Transverse colon (tissue), 4 donors: Measurements from ENCODE around the gene PSMD14. TPM values are rescaled to one million over a fixed set of nuclear protein-coding genes. Genes with fewer than 3 reads are reported as not detected.

ENCODE experiments used
- DNase-seq: peaks from one replicate; pipeline ENCODE4 v3.0.0-alpha.2; 2019
- H3K27ac ChIP-seq, 4 donors: fragments of 200-600 bp; sonication (generic); 2 replicates each; pipeline ENCODE4 v1.5.1; 2016 to 2018; ENCODE audit warnings: inconsistent platforms in 4 of 4
- H3K27me3 ChIP-seq: fragments of 200-600 bp; sonication (generic); 2 replicates; pipeline ENCODE4 v1.5.1; 2017; ENCODE audit warnings: inconsistent platforms
- H3K36me3 ChIP-seq, 4 donors: fragments of 200-600 bp; sonication (generic); 2 replicates each; pipeline ENCODE4 v1.5.1; 2017 to 2019; ENCODE audit warnings: inconsistent platforms in 4 of 4
- H3K4me1 ChIP-seq, 4 donors: fragments of 200-600 bp; sonication (generic); 2 replicates each; pipeline ENCODE4 v1.5.1; 2017 to 2020; ENCODE audit warnings: inconsistent platforms in 4 of 4
- H3K4me3 ChIP-seq, 4 donors: fragments of 200-600 bp; sonication (generic); 1 replicate in 1 of 4; 2 replicates in 3 of 4; pipeline versions ENCODE4 v1.5.1 to v1.6.1; 2017 to 2019; ENCODE audit warnings: inconsistent platforms in 4 of 4
- H3K9me3 ChIP-seq, 2 donors: fragments of 200-600 bp; sonication (generic); 2 replicates each; pipeline ENCODE4 v1.5.1; 2017 to 2019; ENCODE audit warnings: inconsistent platforms in 2 of 2
- EP300 ChIP-seq: sonication (generic); formaldehyde crosslinking; IDR thresholded peaks from one replicate; pipeline ENCODE4 v1.6.1; 2017; ENCODE audit warnings: antibody characterized with exemption, low read depth
- POLR2A ChIP-seq: fragments of 450-650 bp; IDR thresholded peaks from one replicate; pipeline ENCODE4 v1.6.1; 2016; ENCODE audit warnings: antibody characterized with exemption, mild to moderate bottlenecking, moderate library complexity
- POLR2AphosphoS5 ChIP-seq, 3 donors: sonication (generic); formaldehyde crosslinking; IDR thresholded peaks; one replicate each; pipeline ENCODE4 v1.6.1; 2016; ENCODE audit warnings: antibody characterized with exemption in 3 of 3
- WGBS, 2 donors: methylation state at CpG; one replicate each; pipeline ENCODE4 v1.1.5; 2018; ENCODE audit warnings: low coverage in 1 of 2; 5-methylcytosine and 5-hydroxymethylcytosine counted together
- in situ Hi-C, 4 donors: fragments of 200-750 bp; cut with MboI; loops; one replicate each; pipeline versions ENCODE4 v1.15.0 to v1.15.1; 2017; ENCODE audit warnings: low sequenced_read_pairs in 3 of 4, low pct_ligation_motif_present in 1 of 4, low pct_unique_long_range_greater_than_20kb in 1 of 4
- intact Hi-C: fragments of 100-400 bp; cut with DNase I; formaldehyde crosslinking; loops from one replicate; pipeline ENCODE4 v1.15.1; 2023; ENCODE audit warnings: low total_unique reads
- total RNA-seq, 4 donors: library from RNA; depleted of rRNA; stranded (reverse); fragments of >200 nt; gene quantifications; one replicate each; pipeline ENCODE4 v1.1.0, GENCODE V29; 2016
- TF ChIP-seq, protein P1 (sequence below), 5 experiments: fragments of 200-600 bp in 3 of 5; fragments of 450-650 bp in 2 of 5; sonication (generic) in 3 of 5; IDR thresholded peaks; 1 replicate in 2 of 5; 2 replicates in 3 of 5; pipeline ENCODE4 v1.5.1; 2016 to 2017; ENCODE audit warnings: antibody characterized with exemption in 5 of 5, inconsistent platforms in 3 of 5, mild to moderate bottlenecking in 2 of 5, moderate library complexity in 1 of 5

PSMD14 gene
- total RNA-seq, 4 donors from 2014 or later, result 5.2 to 30.1 (median 22.6) TPM

DNA sequence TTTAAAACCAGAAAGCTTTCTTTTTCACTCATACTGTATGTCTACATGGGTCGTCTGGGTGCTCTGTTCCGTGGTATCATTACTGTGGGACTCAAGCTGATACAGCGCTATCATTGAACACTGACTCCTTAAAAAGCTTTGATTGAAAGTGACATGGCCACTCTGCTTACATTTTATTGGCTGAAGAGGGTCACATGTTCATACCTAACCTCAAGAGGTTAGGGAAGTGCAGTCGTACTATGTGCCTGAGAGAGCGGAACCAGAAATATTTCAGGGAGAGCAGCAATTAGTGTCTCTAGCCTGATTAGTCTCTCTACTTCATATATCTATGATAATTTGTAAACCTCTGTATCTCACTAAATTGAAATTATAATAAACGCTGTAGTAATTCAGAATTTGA is 43.5 kb downstream of the PSMD14 start:
- intact Hi-C loops (no loop called here), in situ Hi-C loops (no loop called here)
- H3K27me3 ChIP-seq, result no peaks in the 10 kb centered on the region
- no peak overlapping the region for H3K27ac ChIP-seq
- TF ChIP-seq POLR2AphosphoS5 (IDR thresholded peaks at IDR 0.05) (no peak), EP300 (no peak), POLR2A (no peak)
- no peak for DNase-seq
- no peaks in the 10 kb centered on the region for H3K36me3 ChIP-seq
- H3K4me3 ChIP-seq, result no peak overlapping the region
- 59 to 94% methylated on average over 4 to 6 of the region's 6 CpGs for WGBS, 2 donors
- peaks cover 0 to 26% (median 9%) of the 10 kb centered on the region in 4 donors for H3K4me1 ChIP-seq
- no peaks in the 10 kb centered on the region for H3K9me3 ChIP-seq

DNA sequence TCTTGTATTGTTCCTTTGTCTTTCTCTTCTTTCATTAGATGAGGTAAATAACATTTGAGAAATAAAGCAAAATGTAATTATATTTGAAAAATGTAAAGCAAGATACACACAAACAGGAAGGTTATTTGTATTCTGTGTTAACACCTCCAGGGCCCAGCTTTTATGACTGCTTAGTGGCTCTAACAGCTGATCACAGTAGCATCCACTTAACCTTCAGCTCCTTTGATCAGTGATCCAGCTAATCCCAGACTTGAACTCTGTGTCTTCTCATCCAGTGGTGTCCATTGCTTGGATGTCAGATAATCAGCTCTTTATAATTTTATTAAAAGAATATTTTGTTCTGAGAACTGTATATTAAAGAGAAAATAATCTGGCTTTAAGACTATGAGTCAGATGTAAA is 44.5 kb downstream of the PSMD14 start:
- no peaks in the 10 kb centered on the region for H3K9me3 ChIP-seq
- intact Hi-C loops (no loop called here), in situ Hi-C loops (no loop called here)
- no peaks in the 10 kb centered on the region for H3K36me3 ChIP-seq
- TF ChIP-seq EP300, result no peak
- TF ChIP-seq POLR2A, result no peak
- no peak for TF ChIP-seq POLR2AphosphoS5 (IDR thresholded peaks at IDR 0.05)
- TF ChIP-seq, protein P1, sequence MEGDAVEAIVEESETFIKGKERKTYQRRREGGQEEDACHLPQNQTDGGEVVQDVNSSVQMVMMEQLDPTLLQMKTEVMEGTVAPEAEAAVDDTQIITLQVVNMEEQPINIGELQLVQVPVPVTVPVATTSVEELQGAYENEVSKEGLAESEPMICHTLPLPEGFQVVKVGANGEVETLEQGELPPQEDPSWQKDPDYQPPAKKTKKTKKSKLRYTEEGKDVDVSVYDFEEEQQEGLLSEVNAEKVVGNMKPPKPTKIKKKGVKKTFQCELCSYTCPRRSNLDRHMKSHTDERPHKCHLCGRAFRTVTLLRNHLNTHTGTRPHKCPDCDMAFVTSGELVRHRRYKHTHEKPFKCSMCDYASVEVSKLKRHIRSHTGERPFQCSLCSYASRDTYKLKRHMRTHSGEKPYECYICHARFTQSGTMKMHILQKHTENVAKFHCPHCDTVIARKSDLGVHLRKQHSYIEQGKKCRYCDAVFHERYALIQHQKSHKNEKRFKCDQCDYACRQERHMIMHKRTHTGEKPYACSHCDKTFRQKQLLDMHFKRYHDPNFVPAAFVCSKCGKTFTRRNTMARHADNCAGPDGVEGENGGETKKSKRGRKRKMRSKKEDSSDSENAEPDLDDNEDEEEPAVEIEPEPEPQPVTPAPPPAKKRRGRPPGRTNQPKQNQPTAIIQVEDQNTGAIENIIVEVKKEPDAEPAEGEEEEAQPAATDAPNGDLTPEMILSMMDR (IDR thresholded peaks at IDR 0.05), result no peak
- H3K4me3 ChIP-seq, result no peak overlapping the region
- peaks cover 0 to 26% (median 9%) of the 10 kb centered on the region in 4 donors for H3K4me1 ChIP-seq
- no peak for DNase-seq
- no peaks in the 10 kb centered on the region for H3K27me3 ChIP-seq
- H3K27ac ChIP-seq, result no peak overlapping the region

DNA sequence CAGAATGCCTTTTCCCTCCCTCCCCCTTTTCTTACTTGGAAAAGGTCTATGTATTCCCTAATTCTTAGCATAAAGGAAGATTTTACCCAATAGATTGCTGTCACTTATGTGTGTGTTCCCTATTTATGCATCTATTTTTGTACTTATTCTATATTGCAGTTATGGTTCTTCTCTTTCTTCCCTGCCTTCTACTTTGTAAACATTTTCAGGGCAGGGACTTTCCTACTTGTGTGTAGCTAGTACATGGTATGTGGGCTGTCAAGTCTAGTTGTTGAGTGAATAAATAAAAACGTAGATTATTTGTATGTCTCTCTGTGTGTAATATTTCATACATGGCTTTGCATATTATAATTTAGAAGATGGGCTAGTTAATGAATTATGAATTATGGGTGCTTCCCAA is 45.3 kb downstream of the PSMD14 start:
- no peak overlapping the region for H3K27ac ChIP-seq
- intact Hi-C loops (no loop called here), in situ Hi-C loops (no loop called here)
- 47 to 50% methylated on average over 1 of the region's 1 CpG for WGBS, 2 donors
- H3K9me3 ChIP-seq, result no peaks in the 10 kb centered on the region
- TF ChIP-seq EP300, result no peak
- no peak for TF ChIP-seq POLR2A
- TF ChIP-seq, protein P1 (IDR thresholded peaks at IDR 0.05), result no peak
- no peak for TF ChIP-seq POLR2AphosphoS5 (IDR thresholded peaks at IDR 0.05)
- peaks cover 0 to 26% (median 9%) of the 10 kb centered on the region in 4 donors for H3K4me1 ChIP-seq
- no peak for DNase-seq
- no peaks in the 10 kb centered on the region for H3K36me3 ChIP-seq
- H3K27me3 ChIP-seq, result no peaks in the 10 kb centered on the region
- H3K4me3 ChIP-seq, result no peak overlapping the region

DNA sequence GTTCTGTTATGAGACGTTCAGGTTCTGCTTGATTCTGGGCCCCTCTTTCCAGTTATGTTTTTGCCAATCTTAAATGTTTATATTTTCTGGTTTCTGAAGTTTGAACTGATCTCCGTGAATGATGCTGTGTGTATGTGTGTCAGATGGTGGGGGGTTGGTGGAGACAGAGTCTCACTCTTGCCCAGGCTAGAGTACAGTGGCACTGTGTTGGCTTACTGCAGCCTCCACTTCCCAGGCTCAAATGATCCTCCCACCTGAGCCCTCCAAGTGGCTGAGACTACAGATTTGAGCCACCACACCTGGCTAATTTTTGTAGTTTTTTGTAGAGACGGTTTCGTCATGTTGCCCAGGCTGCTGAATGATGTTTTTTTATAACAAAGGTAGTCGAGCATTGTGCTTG is 45.9 kb downstream of the PSMD14 start:
- 75 to 78% methylated on average over 5 of the region's 5 CpGs for WGBS, 2 donors
- Histone ChIP-seq H3K27ac (no peak overlapping the region), H3K4me1 (peaks cover 0 to 26% (median 9%) of the 10 kb centered on the region in 4 donors), H3K36me3 (no peaks in the 10 kb centered on the region), H3K4me3 (no peak overlapping the region), H3K9me3 (no peaks in the 10 kb centered on the region), H3K27me3 (no peaks in the 10 kb centered on the region)
- no peak for DNase-seq
- intact Hi-C loops, result no loop called here
- TF ChIP-seq EP300 (no peak), POLR2AphosphoS5 (IDR thresholded peaks at IDR 0.05) (no peak), POLR2A (no peak)
- TF ChIP-seq, protein P1 (IDR thresholded peaks at IDR 0.05), result no peak
- in situ Hi-C loops, result no loop called here

DNA sequence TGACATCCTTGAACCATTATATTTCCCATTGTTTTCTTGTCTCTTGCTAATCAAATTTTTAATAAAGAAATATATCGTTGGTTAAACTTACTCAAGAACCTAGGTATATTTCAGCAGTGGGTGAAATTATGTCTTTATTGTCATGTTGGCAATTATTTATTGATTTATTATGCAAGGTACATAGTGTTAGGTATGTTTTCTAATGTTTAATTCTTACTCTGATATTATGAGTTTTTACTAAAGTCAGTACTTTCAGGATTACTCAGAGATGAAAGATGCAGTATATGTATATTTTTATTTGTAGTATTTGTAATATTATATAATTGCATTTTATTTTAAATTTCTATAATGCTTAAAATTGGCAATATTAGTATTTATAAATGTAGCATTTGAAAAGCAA is 46.9 kb downstream of the PSMD14 start:
- intact Hi-C loops, result no loop called here
- in situ Hi-C loops, result no loop called here
- Histone ChIP-seq H3K9me3 (no peaks in the 10 kb centered on the region), H3K4me3 (no peak overlapping the region), H3K4me1 (peaks cover 0 to 26% (median 9%) of the 10 kb centered on the region in 4 donors), H3K36me3 (no peaks in the 10 kb centered on the region), H3K27me3 (no peaks in the 10 kb centered on the region), H3K27ac (no peak overlapping the region)
- WGBS, 2 donors, result 94 to 100% methylated on average over 1 of the region's 1 CpG
- DNase-seq, result no peak
- TF ChIP-seq POLR2A (no peak), EP300 (no peak), POLR2AphosphoS5 (IDR thresholded peaks at IDR 0.05) (no peak)
- TF ChIP-seq, protein P1 (IDR thresholded peaks at IDR 0.05), result no peak
